Left ventricle myocardium inferior (tissue), 1 donor: Measurements from ENCODE around the gene CCDC13. TPM values are rescaled to one million over a fixed set of nuclear protein-coding genes. Genes with fewer than 3 reads are reported as not detected.
A peak's percentile ranks its signal among the peaks of the same experiment; 100 is the strongest.

Source experiments
- DNase-seq: peaks from one replicate; pipeline ENCODE4 v3.0.0-alpha.2; 2020
- H3K27ac ChIP-seq: fragments of 200-600 bp; replicated peaks from 2 replicates; pipeline ENCODE4 v1.8.0; 2021
- H3K27me3 ChIP-seq: fragments of 200-600 bp; 2 replicates; pipeline ENCODE4 v1.8.0; 2021; ENCODE audit warnings: low read depth
- H3K36me3 ChIP-seq: fragments of 200-600 bp; 2 replicates; pipeline ENCODE4 v1.8.0; 2021
- H3K4me1 ChIP-seq: fragments of 200-600 bp; 2 replicates; pipeline ENCODE4 v1.8.0; 2021
- H3K4me3 ChIP-seq: fragments of 200-600 bp; 2 replicates; pipeline ENCODE4 v1.8.0; 2021; ENCODE audit warnings: mild to moderate bottlenecking, moderate library complexity
- H3K9me3 ChIP-seq: fragments of 200-600 bp; replicated peaks from 2 replicates; pipeline ENCODE4 v1.8.0; 2021
- CTCF ChIP-seq: fragments of 200-600 bp; IDR thresholded peaks from 2 replicates; pipeline ENCODE4 v1.8.0; 2021; ENCODE audit warnings: antibody characterized with exemption, mild to moderate bottlenecking, borderline replicate concordance
- intact Hi-C: fragments of 100-400 bp; cut with micrococcal nuclease; formaldehyde crosslinking; loops from one replicate; pipeline ENCODE4 v1.11.0; 2022
- total RNA-seq: library from RNA; stranded (reverse); fragmentation: NEBNext Ultra II Directional; extraction: Animal tissue kit (Norgen Biotek cat#: 25700); gene quantifications from one replicate; pipeline ENCODE4 v1.2.1, GENCODE V29; 2021
- donor health status: DM: no; HTN: yes; CAD: no; lungs with severe emphysema.

The CCDC13 gene
- total RNA-seq, 1 donor from 2014 or later: 0.41 TPM

GRCh38 chr3:42751609-42752008, 21.4 kb downstream of the CCDC13 start:
- no peak for TF ChIP-seq CTCF
- no peak overlapping the region for H3K4me3 ChIP-seq
- H3K27ac ChIP-seq: no peak overlapping the region
- H3K4me1 ChIP-seq: peaks cover 14% of the 10 kb centered on the region
- H3K9me3 ChIP-seq: no peaks in the 10 kb centered on the region
- DNase-seq: no peak
- intact Hi-C loops: loop anchor here (10.0 kb wide), 1 partner anchor 167 kb away; the partner anchor contains the start of gene SEC22C
- H3K27me3 ChIP-seq: no peaks in the 10 kb centered on the region
- H3K36me3 ChIP-seq: no peaks in the 10 kb centered on the region

DNA sequence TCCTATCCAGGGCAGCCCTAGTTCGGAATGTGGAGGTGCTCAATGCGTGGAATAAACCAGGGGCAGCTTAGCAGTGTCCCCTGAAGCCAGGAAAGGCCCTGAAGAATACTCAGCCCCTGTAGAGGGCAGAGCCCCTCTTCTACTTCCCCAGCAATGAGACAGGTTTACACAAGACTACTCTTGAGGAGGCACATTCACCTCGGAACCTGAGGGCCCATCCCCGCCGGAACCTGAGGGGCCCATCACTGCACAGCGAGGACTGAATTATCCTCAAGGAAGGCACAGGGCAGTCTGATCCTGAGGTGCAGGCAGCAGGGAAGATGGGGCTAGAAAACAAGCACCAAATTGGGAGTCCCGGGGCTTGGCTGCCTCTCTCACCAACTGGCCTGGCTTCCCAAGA, 22.2 kb downstream of the CCDC13 start:
- peaks cover 21% of the 10 kb centered on the region for H3K4me1 ChIP-seq
- intact Hi-C loops: loop anchor here (10.0 kb wide), 1 partner anchor 166 kb away; the partner anchor contains the start of gene SEC22C
- no peak for DNase-seq
- H3K27ac ChIP-seq: no peak overlapping the region
- H3K36me3 ChIP-seq: no peaks in the 10 kb centered on the region
- no peak for TF ChIP-seq CTCF
- H3K4me3 ChIP-seq: no peak overlapping the region
- H3K9me3 ChIP-seq: no peaks in the 10 kb centered on the region
- no peaks in the 10 kb centered on the region for H3K27me3 ChIP-seq

DNA sequence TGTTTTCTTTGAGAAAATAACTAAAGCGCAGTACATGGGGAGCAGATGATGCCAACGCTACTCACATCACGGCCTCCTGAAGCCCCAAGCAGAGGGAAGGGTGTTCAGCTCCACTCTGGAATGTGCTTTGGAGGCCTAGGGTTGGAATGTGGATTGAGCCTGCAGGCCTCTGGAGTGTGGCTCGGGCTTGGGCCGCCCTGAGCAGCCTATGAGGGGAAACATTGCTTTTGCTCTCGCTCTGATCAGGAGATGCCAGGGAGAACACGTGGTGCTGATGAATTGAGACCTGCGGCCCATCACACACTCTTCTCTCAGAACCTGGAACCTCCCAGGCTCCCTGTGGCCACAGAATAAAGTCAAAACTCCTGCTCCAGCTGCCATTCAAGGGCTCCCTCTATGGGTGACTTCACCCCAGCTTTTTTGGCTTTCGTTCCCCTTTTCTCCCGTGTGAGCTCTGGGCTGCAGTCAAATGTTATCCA, 23.3 kb downstream of the CCDC13 start:
- no peaks in the 10 kb centered on the region for H3K36me3 ChIP-seq
- TF ChIP-seq CTCF: peak; percentile 58
- H3K9me3 ChIP-seq: no peaks in the 10 kb centered on the region
- DNase-seq: no peak
- H3K27ac ChIP-seq: peak overlapping the region; percentile 11
- no peak overlapping the region for H3K4me3 ChIP-seq
- intact Hi-C loops: loop anchor here (10.0 kb wide), 2 partner anchors 95 to 165 kb away; partner anchors contain the start of genes SEC22C and ZBTB47
- H3K4me1 ChIP-seq: peaks cover 30% of the 10 kb centered on the region
- H3K27me3 ChIP-seq: no peaks in the 10 kb centered on the region

DNA sequence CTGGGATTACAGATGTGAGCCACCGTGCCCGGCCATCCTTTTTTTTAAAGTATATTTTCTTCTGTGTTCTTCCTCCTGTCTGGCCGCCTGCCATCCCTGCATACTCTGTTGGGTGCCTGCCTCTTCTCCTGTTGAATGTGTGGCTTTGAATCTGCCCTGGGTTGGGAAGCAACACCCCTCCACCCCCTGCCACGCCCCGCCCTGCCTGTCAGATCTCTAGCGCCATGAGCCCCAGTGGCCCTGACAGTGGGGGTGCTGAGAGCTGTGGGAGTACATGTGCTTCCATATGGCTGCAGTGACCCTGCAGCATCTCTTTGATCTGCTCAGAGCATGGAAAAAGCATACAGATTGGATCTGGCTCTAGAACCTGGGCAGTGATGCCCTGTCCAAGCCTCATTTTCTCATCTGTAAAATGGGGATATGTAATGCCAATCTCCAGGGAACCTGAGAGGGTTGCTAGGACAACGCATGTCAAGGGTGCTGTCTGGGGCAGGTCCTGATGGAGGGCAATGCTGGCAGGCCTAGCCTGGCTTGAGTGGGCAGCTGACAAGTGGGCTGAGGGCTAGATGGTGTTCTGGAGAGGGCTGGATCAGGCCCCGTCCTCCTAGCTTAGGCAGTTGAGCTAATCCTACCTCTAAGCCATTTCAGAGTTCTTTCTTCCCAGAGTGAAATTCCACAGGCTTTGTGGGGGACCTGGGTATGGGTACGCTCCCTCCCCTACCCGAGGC, 23.9 kb downstream of the CCDC13 start:
- intact Hi-C loops: loop anchor here (10.0 kb wide), 1 partner anchor 94 kb away; the partner anchor contains the start of gene ZBTB47
- Histone ChIP-seq H3K9me3 (no peaks in the 10 kb centered on the region), H3K36me3 (no peaks in the 10 kb centered on the region), H3K4me3 (no peak overlapping the region), H3K27ac (peak overlapping the region; percentile 66), H3K4me1 (peaks cover 35% of the 10 kb centered on the region), H3K27me3 (no peaks in the 10 kb centered on the region)
- no peak for DNase-seq
- TF ChIP-seq CTCF: no peak

- Histone ChIP-seq H3K4me3 (no peak overlapping the region), H3K9me3 (no peaks in the 10 kb centered on the region), H3K4me1 (peaks cover 35% of the 10 kb centered on the region), H3K36me3 (no peaks in the 10 kb centered on the region), H3K27me3 (no peaks in the 10 kb centered on the region), H3K27ac (peak overlapping the region; percentile 66)
- TF ChIP-seq CTCF: no peak
- no peak for DNase-seq
- intact Hi-C loops: loop anchor here (10.0 kb wide), 1 partner anchor 93 kb away; the partner anchor contains the start of gene ZBTB47
Measured at GRCh38 chr3:42747581-42747980, 25.5 kb downstream of the CCDC13 start.
